Ovary (tissue), 3 donors: ENCODE measurements around the gene HBA1.

ENCODE experiments used
- CTCF ChIP-seq, 3 donors: fragments of 450-650 bp in 2 of 3; fragments of 200-600 bp in 1 of 3; IDR thresholded peaks; one replicate each; pipeline versions ENCODE4 v1.5.1 to v1.8.0; 2016 to 2022; ENCODE audit warnings: antibody characterized with exemption in 3 of 3, mild to moderate bottlenecking in 1 of 3
- POLR2A ChIP-seq: fragments of 450-650 bp; IDR thresholded peaks from one replicate; pipeline ENCODE4 v1.6.1; 2017; ENCODE audit warnings: antibody characterized with exemption, mild to moderate bottlenecking, moderate library complexity
- donor health status: DM: no; HTN: no; CAD: no.

- no peak for TF ChIP-seq CTCF (IDR thresholded peaks at IDR 0.05)
- no peak for TF ChIP-seq POLR2A
Observed at GRCh38 chr16:149024-149660, 27.3 kb upstream of the HBA1 start.
